IPS DF 19.7 (cell line): Measurements from ENCODE around the gene ATRN.
"Not testable (repeated sequence)": the region's sequence is repeated elsewhere in the genome, so short reads cannot be mapped to it uniquely, and the experiment has no call there.

ENCODE experiments used
- DNase-seq: peaks from one replicate; pipeline ENCODE4 v3.0.0-alpha.2; 2013; ENCODE audit warnings: low read depth, low spot score

ATRN gene

GRCh38 chr20:3470208-3470626 is 601 bp upstream of the ATRN start:
- no peak for DNase-seq

DNA sequence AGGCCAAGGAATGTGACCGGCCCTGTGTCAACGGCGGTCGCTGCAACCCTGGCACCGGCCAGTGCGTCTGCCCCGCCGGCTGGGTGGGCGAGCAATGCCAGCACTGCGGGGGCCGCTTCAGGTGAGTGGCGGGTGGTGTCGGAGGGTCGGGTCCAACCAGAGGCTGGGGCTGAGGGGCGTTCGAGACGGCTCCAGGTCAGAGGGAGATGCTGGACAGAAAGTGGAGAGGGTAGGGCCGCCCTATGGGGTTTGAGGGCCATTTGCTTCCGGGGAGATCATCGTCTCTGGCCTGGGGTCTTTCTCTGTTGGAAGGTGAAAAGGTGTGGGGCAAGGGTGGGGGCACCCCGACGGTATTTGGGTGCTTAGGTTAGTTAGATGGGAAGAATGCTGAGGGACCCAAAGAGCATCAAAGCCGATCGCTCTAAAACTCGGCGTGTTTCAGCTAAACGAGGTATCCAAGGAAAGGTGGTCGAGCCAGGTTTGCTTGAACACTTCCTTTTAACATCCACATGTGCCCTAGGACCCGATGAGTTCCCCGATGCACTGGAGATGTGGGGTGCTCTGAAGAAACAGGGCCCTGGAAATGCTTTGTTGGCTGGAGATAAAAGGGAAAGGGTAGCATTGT is 691 bp downstream of the ATRN start:
- no peak for DNase-seq

GRCh38 chr20:3472105-3472504 is 1.3 kb downstream of the ATRN start:
- DNase-seq = no peak

GRCh38 chr20:3473324-3473723 is 2.5 kb downstream of the ATRN start:
- no peak for DNase-seq

DNA sequence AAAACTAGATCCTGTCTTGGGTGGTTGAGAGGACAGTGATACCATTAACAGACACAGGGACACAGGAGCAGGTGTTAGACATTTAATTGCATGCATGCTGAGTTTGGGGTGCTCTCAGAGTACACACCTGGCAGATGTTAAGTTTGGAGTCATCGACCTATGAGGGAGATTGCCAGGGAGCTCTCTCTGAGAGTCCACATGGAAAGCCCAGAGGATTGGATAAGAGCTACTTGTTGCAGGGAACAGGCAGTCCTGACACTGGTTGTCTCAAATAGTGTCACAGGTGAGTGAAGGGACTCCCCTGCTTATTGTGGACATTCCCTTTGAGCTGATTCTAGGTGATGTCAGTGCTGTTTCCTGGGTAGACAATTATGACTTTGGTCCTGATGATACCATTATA is 3.1 kb downstream of the ATRN start:
- no peak for DNase-seq

DNA sequence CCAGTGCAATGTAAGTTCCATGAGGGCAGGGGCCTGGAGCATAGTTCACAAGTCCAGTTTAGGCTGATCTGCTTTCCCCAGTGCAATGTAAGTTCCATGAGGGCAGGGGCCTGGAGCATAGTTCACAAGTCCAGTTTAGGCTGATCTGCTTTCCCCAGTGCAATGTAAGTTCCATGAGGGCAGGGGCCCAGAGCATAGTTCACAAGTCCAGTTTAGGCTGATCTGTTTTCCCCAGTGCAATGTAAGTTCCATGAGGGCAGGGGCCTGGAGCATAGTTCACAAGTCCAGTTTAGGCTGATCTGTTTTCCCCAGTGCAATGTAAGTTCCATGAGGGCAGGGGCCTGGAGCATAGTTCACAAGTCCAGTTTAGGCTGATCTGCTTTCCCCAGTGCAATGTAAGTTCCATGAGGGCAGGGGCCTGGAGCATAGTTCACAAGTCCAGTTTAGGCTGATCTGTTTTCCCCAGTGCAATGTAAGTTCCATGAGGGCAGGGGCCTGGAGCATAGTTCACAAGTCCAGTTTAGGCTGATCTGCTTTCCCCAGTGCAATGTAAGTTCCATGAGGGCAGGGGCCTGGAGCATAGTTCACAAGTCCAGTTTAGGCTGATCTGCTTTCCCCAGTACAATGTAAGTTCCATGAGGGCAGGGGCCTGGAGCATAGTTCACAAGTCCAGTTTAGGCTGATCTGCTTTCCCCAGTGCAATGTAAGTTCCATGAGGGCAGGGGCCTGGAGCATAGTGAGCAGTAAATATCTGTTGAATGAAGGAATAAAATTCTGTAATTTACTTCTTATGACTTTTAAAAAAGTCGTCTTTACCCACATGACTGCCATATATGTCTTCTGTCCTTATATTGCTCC is 6.4 kb downstream of the ATRN start:
- DNase-seq = not testable (repeated sequence)

DNA sequence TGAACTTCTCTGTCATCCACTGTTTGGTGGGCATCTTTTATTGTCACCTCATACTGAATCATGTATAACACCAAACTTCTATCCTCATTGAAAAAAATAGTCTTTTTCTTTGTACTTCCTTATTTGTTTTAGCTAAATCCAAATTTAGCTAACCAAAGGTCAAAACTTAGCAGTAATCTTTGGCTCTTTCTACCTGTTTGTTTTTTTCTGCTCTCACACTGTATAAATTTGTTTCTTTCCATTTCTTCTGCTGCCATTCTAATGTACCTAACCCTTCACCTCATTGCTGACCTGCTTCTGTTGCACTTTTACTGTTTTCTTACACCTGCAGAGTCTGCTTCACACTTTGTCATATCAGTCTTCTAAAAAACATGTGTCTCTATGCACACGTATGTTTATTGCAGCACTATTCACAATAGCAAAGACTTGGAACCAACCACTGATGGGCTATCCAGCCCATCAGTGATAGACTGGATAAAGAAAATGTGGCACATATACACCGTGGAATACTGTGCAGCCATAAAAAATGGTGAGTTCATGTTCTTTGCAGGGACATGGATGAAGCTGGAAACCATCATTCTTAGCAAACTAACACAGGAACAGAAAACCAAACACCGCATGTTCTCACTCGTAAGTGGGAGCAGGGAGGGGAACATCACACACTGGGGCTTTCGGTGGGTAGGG is 7.2 kb downstream of the ATRN start:
- no peak for DNase-seq

DNA sequence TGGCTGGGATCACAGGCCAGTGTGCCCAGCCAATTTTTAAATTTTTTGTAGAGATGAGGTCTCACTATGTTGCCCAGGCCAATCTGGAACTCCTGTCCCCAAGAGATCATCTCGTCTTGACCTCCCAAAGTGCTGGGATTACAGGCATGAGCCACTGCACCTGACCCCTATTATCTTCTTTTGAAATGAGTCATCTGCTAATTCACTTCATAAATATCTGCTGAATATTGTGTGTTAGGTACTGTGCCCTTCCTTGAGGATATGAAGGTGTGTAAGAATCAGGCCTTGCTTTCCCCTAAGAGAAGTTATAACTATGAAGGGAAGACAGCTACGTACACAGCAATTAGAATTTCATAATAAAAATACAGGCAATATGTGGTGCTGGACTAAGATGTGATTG is 8.2 kb downstream of the ATRN start:
- DNase-seq = no peak

DNA sequence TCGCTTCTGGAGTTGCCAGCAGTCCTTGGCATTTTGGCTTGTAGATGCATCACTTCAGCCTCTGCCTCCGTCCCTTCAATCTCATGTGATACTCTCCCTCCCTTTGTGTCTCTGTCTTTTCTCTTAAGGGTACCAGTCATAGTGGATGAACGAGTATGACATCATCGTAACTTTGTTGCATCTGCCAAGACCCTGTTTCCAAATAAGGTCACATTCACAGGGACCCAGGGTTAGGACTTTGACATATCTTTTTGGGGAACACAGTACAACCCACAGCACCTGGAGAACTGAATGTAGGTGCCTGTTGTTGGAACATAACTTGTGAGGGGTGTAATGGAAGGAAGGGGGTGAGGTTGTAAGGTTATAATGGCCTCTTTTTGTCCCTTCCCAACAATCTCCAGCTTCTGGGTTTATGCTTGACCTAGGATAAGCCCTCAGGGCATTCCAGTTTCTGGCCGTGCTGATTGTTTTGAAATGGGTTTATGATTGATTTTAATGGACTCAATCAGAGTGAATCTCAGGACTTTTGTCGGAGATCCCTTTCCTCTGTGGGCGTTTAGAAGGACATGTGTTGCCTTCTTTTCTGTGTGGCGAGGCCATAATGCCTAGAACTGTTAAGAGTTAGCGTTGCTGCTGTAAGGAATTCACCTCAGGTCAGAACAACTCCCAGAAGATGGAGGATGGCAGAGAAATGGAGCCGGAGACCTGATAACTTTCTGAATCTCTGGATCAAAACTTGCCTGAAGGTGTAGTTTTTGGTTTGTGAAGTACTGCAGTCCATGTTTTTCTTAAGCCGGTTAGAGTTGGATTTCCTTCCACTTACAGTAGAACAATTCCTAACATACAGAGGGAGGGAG is 9.2 kb downstream of the ATRN start:
- DNase-seq = no peak

DNA sequence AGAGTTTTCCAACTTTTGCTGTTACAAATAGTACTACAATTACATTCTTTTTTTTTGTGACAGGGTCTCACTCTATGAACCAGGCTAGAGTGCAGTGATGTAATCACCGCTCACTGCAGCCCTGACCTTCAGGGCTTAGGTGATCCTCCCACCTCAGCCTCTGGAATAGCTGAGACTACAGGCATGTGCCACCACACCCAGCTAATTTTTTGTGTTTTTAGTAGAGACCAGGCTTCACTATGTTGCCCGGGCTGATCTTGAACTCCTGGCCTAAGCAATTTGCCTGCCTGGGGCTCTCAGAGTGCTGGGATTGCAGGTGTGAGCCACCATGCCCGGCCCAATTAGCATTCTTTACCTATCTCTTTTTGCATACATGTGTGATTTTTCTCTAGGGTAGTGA is 12.5 kb downstream of the ATRN start:
- no peak for DNase-seq

- no peak for DNase-seq
These were observed 13.0 kb downstream of the ATRN start for GRCh38 chr20:3483784-3484183.

DNA sequence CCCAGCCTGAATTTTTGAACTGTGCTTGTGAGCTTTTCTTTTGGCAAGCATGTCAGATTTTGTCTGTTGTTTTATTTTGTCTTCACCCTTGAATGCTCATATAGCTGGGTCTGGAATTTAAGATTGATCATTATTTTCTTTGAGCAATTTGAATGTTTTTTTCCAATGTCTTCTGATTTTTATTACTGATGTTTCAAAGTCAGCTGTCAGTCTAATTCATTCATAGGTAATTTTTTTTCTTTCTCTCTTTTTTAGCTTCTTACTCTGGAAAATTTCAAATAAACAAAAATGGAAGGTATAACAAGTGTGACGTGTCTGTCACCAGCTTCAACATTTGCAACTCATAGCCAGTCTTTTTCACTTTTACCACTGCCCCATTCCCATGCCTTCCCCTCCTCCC is 15.1 kb downstream of the ATRN start:
- no peak for DNase-seq

GRCh38 chr20:3486850-3487249 is 16.0 kb downstream of the ATRN start:
- DNase-seq = no peak

DNA sequence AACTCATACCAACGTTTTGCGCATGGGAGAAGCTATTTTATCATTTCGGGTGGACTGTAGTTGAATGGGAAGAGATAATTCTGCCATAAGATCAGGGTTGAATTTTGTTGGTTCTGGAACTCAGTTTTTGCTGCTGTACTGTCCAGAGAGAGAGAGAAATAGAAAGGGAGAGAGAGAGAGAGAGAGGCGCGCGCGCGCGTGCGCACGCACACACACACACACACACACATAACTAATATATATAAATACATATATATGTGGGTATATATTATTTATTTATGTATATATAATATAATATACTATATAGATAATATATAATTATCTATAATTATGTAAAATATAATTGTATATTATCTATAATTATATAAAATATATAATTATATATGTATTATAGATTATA is 21.9 kb downstream of the ATRN start:
- no peak for DNase-seq

- DNase-seq = no peak
These were observed 23.4 kb downstream of the ATRN start for GRCh38 chr20:3494218-3494617.

GRCh38 chr20:3502878-3503277 is 32.1 kb downstream of the ATRN start:
- DNase-seq = no peak

DNA sequence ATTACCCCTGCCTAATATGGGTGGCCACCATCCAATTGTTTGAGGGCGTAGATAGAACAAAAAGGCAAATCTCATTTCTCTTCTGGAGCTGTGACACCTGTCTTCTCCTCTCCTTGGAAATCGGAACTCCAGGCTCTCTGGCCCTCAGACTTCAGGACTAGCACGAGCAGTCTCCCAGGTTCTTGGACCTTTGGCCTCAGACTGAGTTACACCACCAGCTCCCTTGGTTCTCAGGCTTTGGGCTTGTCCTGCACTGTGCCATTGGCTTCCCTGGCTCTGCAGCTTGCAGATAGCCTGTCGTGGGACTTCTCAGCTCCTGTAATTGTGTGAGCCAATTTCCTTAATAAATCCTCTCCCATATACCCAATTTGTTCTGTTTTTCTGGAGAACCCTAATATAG is 34.3 kb downstream of the ATRN start:
- no peak for DNase-seq

DNA sequence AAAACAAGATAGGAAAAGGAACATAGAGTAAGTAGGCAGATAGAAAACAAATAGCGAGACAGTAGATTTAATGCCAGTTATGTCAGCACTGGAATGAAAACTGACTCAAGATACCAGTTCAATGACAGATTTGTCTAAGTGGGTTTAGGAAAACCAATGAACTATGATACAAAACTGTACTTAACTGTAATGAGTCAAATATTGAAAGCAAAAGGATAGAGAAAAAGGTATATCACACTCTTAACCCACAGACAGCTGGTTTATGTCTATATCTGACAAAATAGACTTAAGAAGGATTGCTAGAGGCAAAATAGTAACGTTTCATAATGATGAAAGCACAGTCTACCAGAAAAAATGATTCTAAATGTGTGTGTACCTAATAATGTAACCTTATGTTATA is 38.2 kb downstream of the ATRN start:
- no peak for DNase-seq

DNA sequence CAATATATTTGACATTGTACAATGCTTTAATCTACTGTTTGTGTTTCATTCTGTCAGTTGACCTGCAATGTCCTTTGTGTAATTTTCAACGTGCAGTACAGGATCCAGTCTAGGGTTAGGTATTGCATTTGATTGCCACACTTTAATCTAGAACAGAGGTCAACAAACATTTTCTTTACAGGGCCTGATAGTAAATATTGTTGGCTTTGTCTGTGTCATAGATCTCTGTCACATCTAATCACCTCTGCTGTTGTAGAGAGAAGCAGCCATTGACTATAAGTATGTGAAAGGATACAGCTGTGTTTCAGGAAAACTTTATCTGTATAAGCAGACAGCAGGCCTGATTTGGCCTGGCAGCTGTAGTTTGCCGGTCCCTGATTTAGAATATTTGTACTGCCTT is 39.3 kb downstream of the ATRN start:
- no peak for DNase-seq

DNA sequence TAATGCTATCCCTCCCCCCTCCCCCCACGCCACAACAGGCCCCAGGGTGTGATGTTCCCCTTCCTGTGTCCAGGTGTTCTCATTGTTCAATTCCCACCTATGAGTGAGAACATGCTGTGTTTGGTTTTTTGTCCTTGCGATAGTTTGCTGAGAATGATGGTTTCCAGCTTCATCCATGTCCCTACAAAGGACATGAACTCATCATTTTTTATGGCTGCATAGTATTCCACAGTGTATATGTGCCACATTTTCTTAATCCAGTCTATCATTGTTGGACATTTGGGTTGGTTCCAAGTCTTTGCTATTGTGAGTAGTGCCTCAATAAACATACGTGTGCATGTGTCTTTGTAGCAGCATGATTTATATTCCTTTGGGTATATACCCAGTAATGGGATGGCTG is 41.4 kb downstream of the ATRN start:
- not testable (repeated sequence) for DNase-seq

DNA sequence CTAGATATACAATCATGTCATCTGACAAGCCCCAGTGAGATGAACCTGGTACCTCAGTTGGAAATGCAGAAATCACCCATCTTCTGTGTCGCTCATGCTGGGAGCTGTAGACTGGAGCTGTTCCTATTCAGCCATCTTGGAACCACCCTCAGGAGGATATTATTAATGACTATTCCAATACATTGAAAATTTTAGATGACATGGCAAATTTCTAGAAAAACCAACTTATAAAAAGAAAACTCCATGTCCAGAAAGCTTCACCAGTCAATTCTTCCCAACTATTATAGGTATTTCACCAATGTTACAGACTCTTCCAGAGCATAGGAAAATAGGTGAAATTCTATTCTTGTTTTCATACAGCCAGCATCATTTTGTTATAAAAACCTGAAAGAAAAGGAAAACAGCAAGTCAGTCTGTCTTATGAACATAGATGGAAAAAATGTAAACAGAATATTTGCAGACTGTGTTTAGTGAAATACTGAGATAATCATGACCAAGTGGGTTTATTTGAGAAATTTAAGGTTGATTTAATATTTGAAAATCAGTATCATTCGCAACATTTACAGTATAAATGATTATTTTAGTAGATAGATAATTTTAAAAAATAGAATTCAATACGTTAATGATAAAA is 43.3 kb downstream of the ATRN start:
- no peak for DNase-seq
